HEK293 (cell line): Measurements from ENCODE around the gene PTGES3L.

Experiments
- CTCF ChIA-PET: fragments of 350-600 bp; formaldehyde crosslinking; extraction: SDS; loops from one replicate; lab custom pipeline; 2021; ENCODE audit warnings: antibody characterized with exemption; lab: Yijun Ruan, JAX
- POLR2A ChIA-PET: fragments of 300-600 bp; formaldehyde crosslinking; extraction: SDS; loops from one replicate; lab custom pipeline; 2020; ENCODE audit warnings: antibody characterized with exemption, inconsistent platforms; lab: Yijun Ruan, JAX
- H3K27ac ChIP-seq: fragments of 200-500 bp; sonication (Bioruptor generic); 2 replicates; pipeline ENCODE4 v1.5.1; 2014; ENCODE audit warnings: low read depth, low read length, control low read depth, inconsistent platforms; ENCODE audit errors: extremely low read depth
- H3K36me3 ChIP-seq, 2 experiments: fragments of 200-500 bp in 1 of 2; sonication (Bioruptor generic) in 1 of 2; 1 replicate in 1 of 2; 2 replicates in 1 of 2; pipeline ENCODE4 v1.5.1; 2014 to 2017; ENCODE audit warnings: inconsistent platforms in 2 of 2, low read length in 2 of 2; ENCODE audit not compliant: control insufficient read depth in 2 of 2, insufficient read depth in 1 of 2
- H3K4me1 ChIP-seq: fragments of 200-500 bp; sonication (Bioruptor generic); 2 replicates; pipeline ENCODE4 v1.5.1; 2014; ENCODE audit warnings: mild to moderate bottlenecking, low read length, inconsistent platforms; ENCODE audit not compliant: control insufficient read depth, insufficient read depth
- H3K4me3 ChIP-seq: 2 replicates; pipeline ENCODE4 v1.5.1; 2011; ENCODE audit warnings: low read depth, mild to moderate bottlenecking, control low read depth, low read length, moderate library complexity
- H3K9me3 ChIP-seq: fragments of 200-500 bp; sonication (Bioruptor generic); 2 replicates; pipeline ENCODE4 v1.5.1; 2014; ENCODE audit warnings: low read depth, low read length, inconsistent platforms; ENCODE audit not compliant: control insufficient read depth, insufficient read depth
- IKZF3 ChIP-seq: fragments of 450-650 bp; IDR thresholded peaks from 2 replicates; pipeline ENCODE4 v1.5.0; 2018; ENCODE audit warnings: missing biosample characterization, mild to moderate bottlenecking, missing genetic modification characterization, moderate library complexity
- KLF16 ChIP-seq: fragments of 450-650 bp; formaldehyde crosslinking; IDR thresholded peaks from 2 replicates; pipeline ENCODE4 v1.5.1; 2017; ENCODE audit warnings: missing biosample characterization, missing genetic modification characterization
- ZBTB8A ChIP-seq: fragments of 450-650 bp; formaldehyde crosslinking; IDR thresholded peaks from 2 replicates; pipeline ENCODE4 v1.5.1; 2016; ENCODE audit warnings: missing biosample characterization, missing genetic modification characterization
- ZEB2 ChIP-seq: fragments of 450-650 bp; formaldehyde crosslinking; IDR thresholded peaks from 2 replicates; pipeline ENCODE4 v1.5.1; 2016; ENCODE audit warnings: missing biosample characterization, missing genetic modification characterization
- ZNF16 ChIP-seq: fragments of 450-650 bp; formaldehyde crosslinking; IDR thresholded peaks from 2 replicates; pipeline ENCODE4 v1.5.1; 2016; ENCODE audit warnings: low read depth, missing biosample characterization, missing genetic modification characterization
- ZNF266 ChIP-seq: fragments of 450-650 bp; formaldehyde crosslinking; IDR thresholded peaks from 2 replicates; pipeline ENCODE4 v1.5.1; 2016; ENCODE audit warnings: missing biosample characterization, missing genetic modification characterization, low read depth
- ZNF335 ChIP-seq: fragments of 450-650 bp; formaldehyde crosslinking; conservative IDR thresholded peaks from 2 replicates; pipeline ENCODE4 v1.5.1; 2016; ENCODE audit warnings: missing biosample characterization, missing genetic modification characterization
- ZNF600 ChIP-seq: fragments of 450-650 bp; formaldehyde crosslinking; IDR thresholded peaks from 2 replicates; pipeline ENCODE4 v1.5.1; 2016; ENCODE audit warnings: missing biosample characterization, missing genetic modification characterization
- TF ChIP-seq, protein P1 (sequence below): fragments of 450-650 bp; formaldehyde crosslinking; IDR thresholded peaks from 2 replicates; pipeline ENCODE4; 2016; ENCODE audit warnings: missing biosample characterization, missing genetic modification characterization
- TF ChIP-seq, protein P2 (sequence below): fragments of 450-650 bp; formaldehyde crosslinking; IDR thresholded peaks from 2 replicates; pipeline ENCODE4 v1.5.1; 2017; ENCODE audit warnings: missing biosample characterization, missing genetic modification characterization
- TF ChIP-seq, protein P3 (sequence below): fragments of 450-650 bp; formaldehyde crosslinking; IDR thresholded peaks from 2 replicates; pipeline ENCODE4 v1.5.1; 2016; ENCODE audit warnings: missing biosample characterization, missing genetic modification characterization, low read depth
- TF ChIP-seq, protein P4 (sequence below): fragments of 450-650 bp; formaldehyde crosslinking; IDR thresholded peaks from 2 replicates; pipeline ENCODE4 v1.5.1; 2016; ENCODE audit warnings: missing biosample characterization, missing genetic modification characterization
- TF ChIP-seq, protein P5 (sequence below): fragments of 450-650 bp; formaldehyde crosslinking; IDR thresholded peaks from 2 replicates; pipeline ENCODE4 v1.5.1; 2017; ENCODE audit warnings: missing biosample characterization, missing genetic modification characterization
- TF ChIP-seq, protein P6 (sequence below): fragments of 450-650 bp; formaldehyde crosslinking; IDR thresholded peaks from 2 replicates; pipeline ENCODE4 v1.5.1; 2016; ENCODE audit warnings: missing biosample characterization, missing genetic modification characterization
- TF ChIP-seq, protein P7 (sequence below): fragments of 450-650 bp; formaldehyde crosslinking; IDR thresholded peaks from 2 replicates; pipeline ENCODE4 v1.5.1; 2017; ENCODE audit warnings: missing biosample characterization, missing genetic modification characterization

The PTGES3L gene

DNA sequence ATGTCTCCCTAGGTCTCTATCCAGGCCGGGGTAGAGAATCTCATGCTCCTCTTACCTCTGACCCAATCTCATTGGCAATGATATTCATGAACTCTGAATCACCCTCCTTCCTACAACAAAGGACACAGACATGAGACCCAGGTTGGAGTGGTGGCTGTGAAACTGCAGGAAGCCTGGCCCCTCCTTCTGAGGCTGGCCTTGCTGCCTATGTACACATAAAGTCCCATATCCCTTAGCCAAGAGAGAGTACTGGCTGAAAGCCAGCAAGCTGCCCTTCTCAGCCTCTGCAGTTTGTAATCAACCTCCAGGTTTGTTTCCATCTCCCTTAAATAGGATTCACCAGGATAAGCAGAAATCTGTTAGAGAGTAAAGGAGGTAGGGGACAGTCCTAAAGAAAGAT is 26.2 kb downstream of the PTGES3L start (continued):
- TF ChIP-seq, protein P1, sequence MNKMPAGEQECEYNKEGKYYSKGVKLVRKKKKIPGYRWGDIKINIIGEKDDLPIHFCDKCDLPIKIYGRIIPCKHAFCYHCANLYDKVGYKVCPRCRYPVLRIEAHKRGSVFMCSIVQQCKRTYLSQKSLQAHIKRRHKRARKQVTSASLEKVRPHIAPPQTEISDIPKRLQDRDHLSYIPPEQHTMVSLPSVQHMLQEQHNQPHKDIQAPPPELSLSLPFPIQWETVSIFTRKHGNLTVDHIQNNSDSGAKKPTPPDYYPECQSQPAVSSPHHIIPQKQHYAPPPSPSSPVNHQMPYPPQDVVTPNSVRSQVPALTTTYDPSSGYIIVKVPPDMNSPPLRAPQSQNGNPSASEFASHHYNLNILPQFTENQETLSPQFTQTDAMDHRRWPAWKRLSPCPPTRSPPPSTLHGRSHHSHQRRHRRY (tag by site-specific recombination): no peak
- TF ChIP-seq, protein P2, sequence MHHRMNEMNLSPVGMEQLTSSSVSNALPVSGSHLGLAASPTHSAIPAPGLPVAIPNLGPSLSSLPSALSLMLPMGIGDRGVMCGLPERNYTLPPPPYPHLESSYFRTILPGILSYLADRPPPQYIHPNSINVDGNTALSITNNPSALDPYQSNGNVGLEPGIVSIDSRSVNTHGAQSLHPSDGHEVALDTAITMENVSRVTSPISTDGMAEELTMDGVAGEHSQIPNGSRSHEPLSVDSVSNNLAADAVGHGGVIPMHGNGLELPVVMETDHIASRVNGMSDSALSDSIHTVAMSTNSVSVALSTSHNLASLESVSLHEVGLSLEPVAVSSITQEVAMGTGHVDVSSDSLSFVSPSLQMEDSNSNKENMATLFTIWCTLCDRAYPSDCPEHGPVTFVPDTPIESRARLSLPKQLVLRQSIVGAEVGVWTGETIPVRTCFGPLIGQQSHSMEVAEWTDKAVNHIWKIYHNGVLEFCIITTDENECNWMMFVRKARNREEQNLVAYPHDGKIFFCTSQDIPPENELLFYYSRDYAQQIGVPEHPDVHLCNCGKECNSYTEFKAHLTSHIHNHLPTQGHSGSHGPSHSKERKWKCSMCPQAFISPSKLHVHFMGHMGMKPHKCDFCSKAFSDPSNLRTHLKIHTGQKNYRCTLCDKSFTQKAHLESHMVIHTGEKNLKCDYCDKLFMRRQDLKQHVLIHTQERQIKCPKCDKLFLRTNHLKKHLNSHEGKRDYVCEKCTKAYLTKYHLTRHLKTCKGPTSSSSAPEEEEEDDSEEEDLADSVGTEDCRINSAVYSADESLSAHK (tag by site-specific recombination): no peak
- no peak for TF ChIP-seq ZNF600

DNA sequence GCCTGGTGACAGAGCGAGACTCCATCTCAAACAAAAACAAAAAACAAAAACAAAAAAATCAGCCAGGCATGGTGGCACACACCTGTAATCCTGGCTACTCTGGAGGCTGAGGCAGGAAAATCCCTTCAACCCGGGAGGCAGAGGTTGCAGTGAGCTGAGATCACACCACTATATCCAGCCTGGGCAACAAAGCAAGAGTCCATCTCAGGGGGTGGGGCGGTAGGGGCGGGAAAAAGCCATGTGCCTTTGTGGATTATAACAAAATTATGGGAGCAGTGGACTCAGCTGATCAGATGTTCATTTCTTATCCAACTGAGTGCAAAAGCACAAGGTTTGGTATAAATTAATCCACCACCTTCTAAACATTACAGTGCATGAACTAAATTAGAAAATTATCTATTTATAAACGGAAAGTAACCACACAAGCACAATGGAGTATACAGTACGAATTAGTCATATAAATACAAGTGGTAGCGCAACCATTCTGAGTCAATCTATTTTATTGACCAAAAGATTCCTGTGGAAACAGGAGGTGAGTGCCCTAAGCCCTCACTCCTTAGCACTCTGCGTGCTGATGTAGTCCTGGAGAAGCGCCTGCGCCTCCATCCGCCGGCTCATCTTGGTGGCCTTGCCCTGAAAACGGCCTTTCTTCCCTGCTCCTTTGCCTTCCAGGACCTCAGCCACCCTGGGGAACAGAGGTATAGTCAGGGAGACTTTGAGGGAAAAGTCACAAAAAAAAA is 29.7 kb downstream of the PTGES3L start:
- Histone ChIP-seq H3K4me3 (no peak overlapping the region), H3K36me3 (peaks cover 51 to 69% of the 10 kb centered on the region in 2 experiments), H3K9me3 (no peaks in the 10 kb centered on the region), H3K27ac (no peak overlapping the region), H3K4me1 (no peaks in the 10 kb centered on the region)
- POLR2A ChIA-PET: interaction anchor here (1.4 kb wide), 1 partner anchor 48 kb away, joined by 4 read pairs; the partner anchor contains the start of gene RPL27
- TF ChIP-seq ZNF16 (tag by site-specific recombination) (no peak), ZNF266 (tag by site-specific recombination) (no peak)
- CTCF ChIA-PET: interaction anchor here (0.6 to 0.7 kb wide), 2 partner anchors 12 to 42 kb away, joined by 3 read pairs; no protein-coding TSS in a partner anchor

DNA sequence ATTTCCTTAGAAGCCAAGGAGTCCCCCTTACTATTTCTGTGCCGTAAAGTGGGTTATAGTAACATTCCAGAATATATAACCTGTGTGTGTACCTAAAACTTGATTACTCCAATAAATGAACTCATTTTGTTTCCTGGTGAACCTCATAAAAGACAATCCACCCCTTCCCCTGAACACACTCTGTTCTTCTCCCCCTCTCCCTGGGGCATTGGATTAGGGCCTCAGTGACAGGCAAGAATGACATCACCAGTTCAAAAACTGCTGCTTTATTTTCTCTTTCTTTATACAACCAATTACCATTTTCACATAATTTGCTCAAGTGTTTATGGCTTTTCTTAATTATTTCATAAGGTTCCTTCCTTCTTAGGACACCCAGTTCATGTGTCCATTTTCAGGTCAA is 33.1 kb downstream of the PTGES3L start:
- Histone ChIP-seq H3K4me1 (no peaks in the 10 kb centered on the region), H3K9me3 (no peaks in the 10 kb centered on the region), H3K27ac (no peak overlapping the region), H3K4me3 (no peak overlapping the region), H3K36me3 (peaks cover 25 to 36% of the 10 kb centered on the region in 2 experiments)
- ChIA-PET CTCF (interaction anchor here (0.6 kb wide), 1 partner anchor 11 kb away, joined by 3 read pairs; no protein-coding TSS in a partner anchor), POLR2A (no interaction called here)
- TF ChIP-seq ZEB2 (tag by site-specific recombination) (peak; percentile 28; the same call in 1 of the 2 replicates), IKZF3 (peak; percentile 23; the same call in 1 of the 2 replicates), ZNF335 (tag by site-specific recombination) (peak; percentile 28), KLF16 (tag by site-specific recombination) (no peak), ZBTB8A (tag by site-specific recombination) (no peak)
- TF ChIP-seq, protein P3, sequence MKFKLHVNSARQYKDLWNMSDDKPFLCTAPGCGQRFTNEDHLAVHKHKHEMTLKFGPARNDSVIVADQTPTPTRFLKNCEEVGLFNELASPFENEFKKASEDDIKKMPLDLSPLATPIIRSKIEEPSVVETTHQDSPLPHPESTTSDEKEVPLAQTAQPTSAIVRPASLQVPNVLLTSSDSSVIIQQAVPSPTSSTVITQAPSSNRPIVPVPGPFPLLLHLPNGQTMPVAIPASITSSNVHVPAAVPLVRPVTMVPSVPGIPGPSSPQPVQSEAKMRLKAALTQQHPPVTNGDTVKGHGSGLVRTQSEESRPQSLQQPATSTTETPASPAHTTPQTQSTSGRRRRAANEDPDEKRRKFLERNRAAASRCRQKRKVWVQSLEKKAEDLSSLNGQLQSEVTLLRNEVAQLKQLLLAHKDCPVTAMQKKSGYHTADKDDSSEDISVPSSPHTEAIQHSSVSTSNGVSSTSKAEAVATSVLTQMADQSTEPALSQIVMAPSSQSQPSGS (tag by site-specific recombination): peak; percentile 87
- TF ChIP-seq, protein P4, sequence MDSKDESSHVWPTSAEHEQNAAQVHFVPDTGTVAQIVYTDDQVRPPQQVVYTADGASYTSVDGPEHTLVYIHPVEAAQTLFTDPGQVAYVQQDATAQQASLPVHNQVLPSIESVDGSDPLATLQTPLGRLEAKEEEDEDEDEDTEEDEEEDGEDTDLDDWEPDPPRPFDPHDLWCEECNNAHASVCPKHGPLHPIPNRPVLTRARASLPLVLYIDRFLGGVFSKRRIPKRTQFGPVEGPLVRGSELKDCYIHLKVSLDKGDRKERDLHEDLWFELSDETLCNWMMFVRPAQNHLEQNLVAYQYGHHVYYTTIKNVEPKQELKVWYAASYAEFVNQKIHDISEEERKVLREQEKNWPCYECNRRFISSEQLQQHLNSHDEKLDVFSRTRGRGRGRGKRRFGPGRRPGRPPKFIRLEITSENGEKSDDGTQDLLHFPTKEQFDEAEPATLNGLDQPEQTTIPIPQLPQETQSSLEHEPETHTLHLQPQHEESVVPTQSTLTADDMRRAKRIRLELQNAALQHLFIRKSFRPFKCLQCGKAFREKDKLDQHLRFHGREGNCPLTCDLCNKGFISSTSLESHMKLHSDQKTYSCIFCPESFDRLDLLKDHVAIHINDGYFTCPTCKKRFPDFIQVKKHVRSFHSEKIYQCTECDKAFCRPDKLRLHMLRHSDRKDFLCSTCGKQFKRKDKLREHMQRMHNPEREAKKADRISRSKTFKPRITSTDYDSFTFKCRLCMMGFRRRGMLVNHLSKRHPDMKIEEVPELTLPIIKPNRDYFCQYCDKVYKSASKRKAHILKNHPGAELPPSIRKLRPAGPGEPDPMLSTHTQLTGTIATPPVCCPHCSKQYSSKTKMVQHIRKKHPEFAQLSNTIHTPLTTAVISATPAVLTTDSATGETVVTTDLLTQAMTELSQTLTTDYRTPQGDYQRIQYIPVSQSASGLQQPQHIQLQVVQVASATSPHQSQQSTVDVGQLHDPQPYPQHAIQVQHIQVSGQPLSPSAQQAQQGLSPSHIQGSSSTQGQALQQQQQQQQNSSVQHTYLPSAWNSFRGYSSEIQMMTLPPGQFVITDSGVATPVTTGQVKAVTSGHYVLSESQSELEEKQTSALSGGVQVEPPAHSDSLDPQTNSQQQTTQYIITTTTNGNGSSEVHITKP: peak; percentile 71
- TF ChIP-seq, protein P5, sequence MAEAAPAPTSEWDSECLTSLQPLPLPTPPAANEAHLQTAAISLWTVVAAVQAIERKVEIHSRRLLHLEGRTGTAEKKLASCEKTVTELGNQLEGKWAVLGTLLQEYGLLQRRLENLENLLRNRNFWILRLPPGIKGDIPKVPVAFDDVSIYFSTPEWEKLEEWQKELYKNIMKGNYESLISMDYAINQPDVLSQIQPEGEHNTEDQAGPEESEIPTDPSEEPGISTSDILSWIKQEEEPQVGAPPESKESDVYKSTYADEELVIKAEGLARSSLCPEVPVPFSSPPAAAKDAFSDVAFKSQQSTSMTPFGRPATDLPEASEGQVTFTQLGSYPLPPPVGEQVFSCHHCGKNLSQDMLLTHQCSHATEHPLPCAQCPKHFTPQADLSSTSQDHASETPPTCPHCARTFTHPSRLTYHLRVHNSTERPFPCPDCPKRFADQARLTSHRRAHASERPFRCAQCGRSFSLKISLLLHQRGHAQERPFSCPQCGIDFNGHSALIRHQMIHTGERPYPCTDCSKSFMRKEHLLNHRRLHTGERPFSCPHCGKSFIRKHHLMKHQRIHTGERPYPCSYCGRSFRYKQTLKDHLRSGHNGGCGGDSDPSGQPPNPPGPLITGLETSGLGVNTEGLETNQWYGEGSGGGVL (tag by site-specific recombination): peak; percentile 84
- TF ChIP-seq, protein P6, sequence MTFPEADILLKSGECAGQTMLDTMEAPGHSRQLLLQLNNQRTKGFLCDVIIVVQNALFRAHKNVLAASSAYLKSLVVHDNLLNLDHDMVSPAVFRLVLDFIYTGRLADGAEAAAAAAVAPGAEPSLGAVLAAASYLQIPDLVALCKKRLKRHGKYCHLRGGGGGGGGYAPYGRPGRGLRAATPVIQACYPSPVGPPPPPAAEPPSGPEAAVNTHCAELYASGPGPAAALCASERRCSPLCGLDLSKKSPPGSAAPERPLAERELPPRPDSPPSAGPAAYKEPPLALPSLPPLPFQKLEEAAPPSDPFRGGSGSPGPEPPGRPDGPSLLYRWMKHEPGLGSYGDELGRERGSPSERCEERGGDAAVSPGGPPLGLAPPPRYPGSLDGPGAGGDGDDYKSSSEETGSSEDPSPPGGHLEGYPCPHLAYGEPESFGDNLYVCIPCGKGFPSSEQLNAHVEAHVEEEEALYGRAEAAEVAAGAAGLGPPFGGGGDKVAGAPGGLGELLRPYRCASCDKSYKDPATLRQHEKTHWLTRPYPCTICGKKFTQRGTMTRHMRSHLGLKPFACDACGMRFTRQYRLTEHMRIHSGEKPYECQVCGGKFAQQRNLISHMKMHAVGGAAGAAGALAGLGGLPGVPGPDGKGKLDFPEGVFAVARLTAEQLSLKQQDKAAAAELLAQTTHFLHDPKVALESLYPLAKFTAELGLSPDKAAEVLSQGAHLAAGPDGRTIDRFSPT: 0 out of 2 replicates have a peak, but pooled peaks have one; percentile 15
- TF ChIP-seq, protein P7, sequence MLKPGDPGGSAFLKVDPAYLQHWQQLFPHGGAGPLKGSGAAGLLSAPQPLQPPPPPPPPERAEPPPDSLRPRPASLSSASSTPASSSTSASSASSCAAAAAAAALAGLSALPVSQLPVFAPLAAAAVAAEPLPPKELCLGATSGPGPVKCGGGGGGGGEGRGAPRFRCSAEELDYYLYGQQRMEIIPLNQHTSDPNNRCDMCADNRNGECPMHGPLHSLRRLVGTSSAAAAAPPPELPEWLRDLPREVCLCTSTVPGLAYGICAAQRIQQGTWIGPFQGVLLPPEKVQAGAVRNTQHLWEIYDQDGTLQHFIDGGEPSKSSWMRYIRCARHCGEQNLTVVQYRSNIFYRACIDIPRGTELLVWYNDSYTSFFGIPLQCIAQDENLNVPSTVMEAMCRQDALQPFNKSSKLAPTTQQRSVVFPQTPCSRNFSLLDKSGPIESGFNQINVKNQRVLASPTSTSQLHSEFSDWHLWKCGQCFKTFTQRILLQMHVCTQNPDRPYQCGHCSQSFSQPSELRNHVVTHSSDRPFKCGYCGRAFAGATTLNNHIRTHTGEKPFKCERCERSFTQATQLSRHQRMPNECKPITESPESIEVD (tag by site-specific recombination): peak; percentile 87
